ENCODE measurements around the gene AGMO.

DNA sequence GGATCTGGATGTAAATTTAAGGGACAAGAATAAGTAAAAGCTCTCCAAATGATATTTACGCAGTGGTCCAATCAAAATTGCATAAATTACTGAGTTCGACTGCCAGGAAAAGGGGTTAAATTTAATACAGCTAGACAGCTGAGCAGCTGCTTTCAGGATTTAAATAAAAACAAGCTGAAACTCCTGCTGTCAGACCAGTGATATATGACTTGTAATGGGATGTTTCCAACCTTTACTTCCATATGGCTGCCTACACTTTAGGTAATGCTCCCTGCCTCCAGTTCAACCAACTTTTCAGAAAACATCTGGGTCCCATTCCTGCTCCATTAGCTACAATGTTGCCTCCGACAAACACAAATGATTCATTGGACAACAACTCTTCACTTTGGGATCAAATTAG, 333.0 kb downstream of the AGMO start:
- TF ChIP-seq, protein P1, sequence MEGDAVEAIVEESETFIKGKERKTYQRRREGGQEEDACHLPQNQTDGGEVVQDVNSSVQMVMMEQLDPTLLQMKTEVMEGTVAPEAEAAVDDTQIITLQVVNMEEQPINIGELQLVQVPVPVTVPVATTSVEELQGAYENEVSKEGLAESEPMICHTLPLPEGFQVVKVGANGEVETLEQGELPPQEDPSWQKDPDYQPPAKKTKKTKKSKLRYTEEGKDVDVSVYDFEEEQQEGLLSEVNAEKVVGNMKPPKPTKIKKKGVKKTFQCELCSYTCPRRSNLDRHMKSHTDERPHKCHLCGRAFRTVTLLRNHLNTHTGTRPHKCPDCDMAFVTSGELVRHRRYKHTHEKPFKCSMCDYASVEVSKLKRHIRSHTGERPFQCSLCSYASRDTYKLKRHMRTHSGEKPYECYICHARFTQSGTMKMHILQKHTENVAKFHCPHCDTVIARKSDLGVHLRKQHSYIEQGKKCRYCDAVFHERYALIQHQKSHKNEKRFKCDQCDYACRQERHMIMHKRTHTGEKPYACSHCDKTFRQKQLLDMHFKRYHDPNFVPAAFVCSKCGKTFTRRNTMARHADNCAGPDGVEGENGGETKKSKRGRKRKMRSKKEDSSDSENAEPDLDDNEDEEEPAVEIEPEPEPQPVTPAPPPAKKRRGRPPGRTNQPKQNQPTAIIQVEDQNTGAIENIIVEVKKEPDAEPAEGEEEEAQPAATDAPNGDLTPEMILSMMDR (IDR thresholded peaks at IDR 0.05), result no peak
- no peak for TF ChIP-seq TCF7L2 (IDR thresholded peaks at IDR 0.05; ENCODE audit: low read depth, low read length)
- TF ChIP-seq, protein P2, sequence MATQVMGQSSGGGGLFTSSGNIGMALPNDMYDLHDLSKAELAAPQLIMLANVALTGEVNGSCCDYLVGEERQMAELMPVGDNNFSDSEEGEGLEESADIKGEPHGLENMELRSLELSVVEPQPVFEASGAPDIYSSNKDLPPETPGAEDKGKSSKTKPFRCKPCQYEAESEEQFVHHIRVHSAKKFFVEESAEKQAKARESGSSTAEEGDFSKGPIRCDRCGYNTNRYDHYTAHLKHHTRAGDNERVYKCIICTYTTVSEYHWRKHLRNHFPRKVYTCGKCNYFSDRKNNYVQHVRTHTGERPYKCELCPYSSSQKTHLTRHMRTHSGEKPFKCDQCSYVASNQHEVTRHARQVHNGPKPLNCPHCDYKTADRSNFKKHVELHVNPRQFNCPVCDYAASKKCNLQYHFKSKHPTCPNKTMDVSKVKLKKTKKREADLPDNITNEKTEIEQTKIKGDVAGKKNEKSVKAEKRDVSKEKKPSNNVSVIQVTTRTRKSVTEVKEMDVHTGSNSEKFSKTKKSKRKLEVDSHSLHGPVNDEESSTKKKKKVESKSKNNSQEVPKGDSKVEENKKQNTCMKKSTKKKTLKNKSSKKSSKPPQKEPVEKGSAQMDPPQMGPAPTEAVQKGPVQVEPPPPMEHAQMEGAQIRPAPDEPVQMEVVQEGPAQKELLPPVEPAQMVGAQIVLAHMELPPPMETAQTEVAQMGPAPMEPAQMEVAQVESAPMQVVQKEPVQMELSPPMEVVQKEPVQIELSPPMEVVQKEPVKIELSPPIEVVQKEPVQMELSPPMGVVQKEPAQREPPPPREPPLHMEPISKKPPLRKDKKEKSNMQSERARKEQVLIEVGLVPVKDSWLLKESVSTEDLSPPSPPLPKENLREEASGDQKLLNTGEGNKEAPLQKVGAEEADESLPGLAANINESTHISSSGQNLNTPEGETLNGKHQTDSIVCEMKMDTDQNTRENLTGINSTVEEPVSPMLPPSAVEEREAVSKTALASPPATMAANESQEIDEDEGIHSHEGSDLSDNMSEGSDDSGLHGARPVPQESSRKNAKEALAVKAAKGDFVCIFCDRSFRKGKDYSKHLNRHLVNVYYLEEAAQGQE (IDR thresholded peaks at IDR 0.05; ENCODE audit: insufficient read depth in 1 of 2, low read depth in 2 of 2, low read length in 1 of 2), result no peak
- TF ChIP-seq POLR2AphosphoS5 (IDR thresholded peaks at IDR 0.05; ENCODE audit: low read depth, low read length), result no peak
- no peak for TF ChIP-seq SIN3A (IDR thresholded peaks at IDR 0.05; ENCODE audit: borderline replicate concordance, insufficient read depth, low read depth, low read length)

Data from Panc1 (cell line).